GM18907 (cell line): Measurements from ENCODE around the gene CYP1A1.

Experiments used
- ATAC-seq: cut with Tn5 transposase; IDR thresholded peaks from one replicate; pipeline ENCODE4 v1.9.1; 2021; ENCODE audit warnings: mild to moderate bottlenecking, moderate library complexity; ENCODE audit not compliant: unreplicated experiment

The CYP1A1 gene

DNA sequence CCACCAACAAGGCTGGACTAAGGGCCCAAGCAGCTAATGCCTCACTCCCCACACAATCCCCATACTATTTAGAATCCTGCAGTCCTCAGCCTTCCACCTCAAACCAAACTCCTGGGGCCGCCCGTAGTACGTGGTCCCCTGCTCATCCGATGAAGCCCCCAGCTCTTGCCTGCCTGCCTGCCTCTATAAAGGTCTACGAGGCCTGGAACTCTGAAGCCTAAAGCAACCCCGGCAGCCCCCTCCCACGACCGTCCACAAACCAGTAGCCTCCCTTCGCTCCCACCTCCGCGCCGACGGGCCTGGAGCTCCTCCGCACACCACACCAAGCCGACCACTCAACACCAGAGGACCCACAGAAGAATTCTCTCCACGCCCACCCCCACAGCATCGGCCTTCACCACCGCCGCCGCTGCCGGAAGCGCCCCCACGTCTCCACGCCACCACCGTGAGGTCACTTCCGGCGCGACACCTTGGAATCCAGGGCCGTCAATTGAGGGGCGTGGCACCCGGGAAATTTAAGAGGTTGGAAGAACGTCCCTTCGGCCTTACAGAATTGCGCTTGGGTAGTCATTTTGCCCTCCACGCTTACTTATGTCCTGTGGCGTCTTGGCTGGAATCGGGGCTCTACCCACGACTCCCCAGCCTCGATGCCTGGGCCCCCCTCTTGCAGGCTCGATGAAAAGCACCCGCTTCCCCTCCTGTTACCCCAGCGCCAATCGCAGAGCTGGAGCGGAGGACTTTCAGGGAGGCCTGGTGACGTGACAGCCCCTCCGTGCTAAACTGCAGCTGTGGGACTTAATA, 29.5 kb downstream of the CYP1A1 start, which contains the start of gene EDC3:
EDC3 (minus strand) TSS at position 428 of the 801 bp plus-strand sequence. CDS start 20,900 bp downstream, outside the sequence.
- peak; percentile 82 for ATAC-seq

DNA sequence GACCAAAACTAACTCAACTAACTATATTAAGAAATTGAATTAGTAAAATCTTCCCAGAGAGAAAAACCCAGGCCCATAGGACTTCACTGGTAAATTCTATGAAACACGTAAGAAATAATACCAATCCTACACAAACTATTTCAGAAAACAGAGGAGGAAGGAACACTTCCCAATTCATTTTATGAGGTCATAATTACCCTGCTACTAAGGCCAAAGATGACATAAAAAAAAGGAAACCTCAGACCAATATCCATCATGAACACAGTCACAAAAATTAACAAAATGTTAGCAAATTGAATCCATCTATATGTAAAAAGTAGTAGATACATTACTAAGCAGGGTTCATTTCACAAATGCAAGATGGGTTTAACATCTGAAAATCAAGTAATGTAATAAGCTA, 33.0 kb downstream of the CYP1A1 start:
- ATAC-seq, result no peak

DNA sequence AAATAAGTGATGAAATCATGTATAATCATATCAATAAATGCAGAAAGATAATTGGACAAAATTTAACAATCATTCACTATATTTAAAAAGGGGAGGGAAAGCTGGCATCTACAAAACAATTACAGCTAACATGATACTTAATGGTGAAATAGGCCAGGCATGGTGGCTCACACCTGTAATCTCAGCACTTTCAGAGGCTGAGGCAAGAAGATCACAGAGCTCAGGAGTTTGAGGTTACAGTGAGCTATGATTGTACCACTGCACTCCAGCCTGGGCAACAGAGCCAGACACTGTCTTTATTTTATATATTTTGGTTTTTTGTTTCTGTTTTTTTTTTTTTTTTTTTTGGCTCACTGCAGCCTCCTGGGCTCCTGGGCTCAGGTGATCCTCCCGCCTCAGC, 41.6 kb downstream of the CYP1A1 start:
- no peak for ATAC-seq

DNA sequence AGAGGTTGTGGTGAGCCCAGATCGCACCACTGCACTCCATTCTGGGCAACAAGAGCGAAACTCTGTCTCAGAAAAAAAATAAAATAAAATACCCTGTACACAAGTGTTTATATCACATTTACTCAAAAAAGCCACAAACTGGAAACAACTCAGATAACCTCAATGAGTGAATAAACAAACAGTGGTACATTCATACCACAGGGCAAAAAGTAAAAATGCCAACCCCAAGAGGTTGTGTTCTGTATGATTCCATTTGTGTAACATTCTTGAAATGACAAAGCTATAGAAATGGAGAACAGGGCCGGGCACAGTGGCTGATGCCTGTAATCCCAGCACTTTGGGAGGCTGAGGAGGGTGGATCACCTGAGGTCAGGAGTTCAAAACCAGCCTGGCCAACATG, 42.4 kb downstream of the CYP1A1 start:
- no peak for ATAC-seq

DNA sequence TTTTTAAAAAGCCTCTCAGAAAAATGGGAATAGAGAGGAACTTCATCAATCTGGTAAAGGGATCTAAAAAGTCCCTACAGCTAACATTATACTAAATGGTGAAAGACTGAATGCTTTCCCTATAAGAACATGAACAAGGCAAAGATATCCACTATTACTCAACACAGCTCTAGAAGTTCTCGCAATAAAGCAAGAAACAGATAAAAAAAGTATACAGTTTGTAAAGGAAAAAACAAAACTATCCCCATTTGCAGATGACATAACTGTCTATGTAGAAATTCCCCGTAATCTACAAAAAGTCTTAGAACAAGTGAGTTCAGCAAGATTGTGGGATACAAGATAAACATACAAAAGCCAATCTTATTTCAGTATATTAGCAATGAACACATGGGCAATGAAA, 44.9 kb downstream of the CYP1A1 start:
- ATAC-seq, result no peak

DNA sequence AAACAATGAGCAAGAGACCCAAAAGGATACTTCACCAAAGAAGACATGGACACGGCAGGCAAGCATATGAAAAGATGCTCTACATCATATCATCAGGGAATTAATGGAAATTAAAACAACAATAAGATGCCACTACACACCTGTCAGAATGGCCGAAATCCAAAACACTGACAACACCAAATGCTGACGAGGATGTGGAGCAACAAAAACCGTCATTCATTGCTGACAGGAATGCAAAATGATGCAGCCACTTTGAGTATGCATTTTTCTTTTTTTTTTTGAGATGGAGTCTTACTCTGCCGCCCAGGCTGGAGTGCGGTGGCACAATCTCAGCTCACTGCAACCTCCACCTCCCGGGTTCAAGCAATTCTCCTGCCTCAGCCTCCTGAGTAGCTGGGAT, 48.5 kb downstream of the CYP1A1 start:
- no peak for ATAC-seq

DNA sequence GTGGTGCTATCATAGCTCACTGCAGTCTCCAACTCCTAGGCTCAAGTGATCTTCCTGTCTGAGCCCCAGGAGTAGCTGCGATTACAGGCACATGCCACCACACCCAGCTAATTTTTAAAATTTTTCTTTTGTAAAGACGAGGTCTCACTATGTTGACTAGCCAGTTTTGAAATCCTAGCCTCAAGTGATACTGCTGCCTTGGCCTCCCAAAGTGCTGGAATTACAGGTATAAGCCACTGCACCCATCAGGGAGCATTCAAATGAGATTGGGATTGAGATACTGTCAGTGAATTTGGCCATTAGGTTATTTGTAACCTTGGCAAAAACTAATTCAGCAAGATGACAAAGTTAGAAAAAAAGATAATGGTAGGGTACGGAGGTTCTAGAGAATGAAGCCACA, 51.2 kb downstream of the CYP1A1 start:
- ATAC-seq, result no peak

DNA sequence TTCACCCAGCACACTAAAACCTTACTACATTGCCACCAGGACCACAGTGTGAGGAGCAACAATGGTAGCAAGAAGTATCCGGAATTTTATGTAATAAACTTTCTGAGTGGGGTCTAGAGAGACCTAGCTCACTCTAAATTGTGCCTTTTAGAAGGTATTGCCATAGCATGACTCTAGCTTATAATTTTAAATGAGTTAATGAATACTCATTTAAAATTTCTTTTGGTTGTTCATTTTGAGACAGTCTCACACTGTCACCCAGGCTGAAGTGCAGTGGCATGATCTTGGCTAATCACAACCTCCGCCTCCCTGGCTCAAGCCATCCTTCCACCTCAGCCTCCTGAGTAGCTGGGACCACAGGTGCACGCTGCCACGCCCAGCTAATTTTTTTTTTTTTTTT, 55.7 kb downstream of the CYP1A1 start:
- no peak for ATAC-seq
